HG03175 (cell line): ENCODE data around the gene CLDN4.
"Not testable (repeated sequence)": the region's sequence is repeated elsewhere in the genome, so short reads cannot be mapped to it uniquely, and the experiment has no call there.

Experiments
- ATAC-seq: cut with Tn5 transposase; IDR thresholded peaks from one replicate; pipeline ENCODE4 v1.9.1; 2021; ENCODE audit warnings: mild to moderate bottlenecking, moderate library complexity; ENCODE audit not compliant: unreplicated experiment

Gene CLDN4, protein sequence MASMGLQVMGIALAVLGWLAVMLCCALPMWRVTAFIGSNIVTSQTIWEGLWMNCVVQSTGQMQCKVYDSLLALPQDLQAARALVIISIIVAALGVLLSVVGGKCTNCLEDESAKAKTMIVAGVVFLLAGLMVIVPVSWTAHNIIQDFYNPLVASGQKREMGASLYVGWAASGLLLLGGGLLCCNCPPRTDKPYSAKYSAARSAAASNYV

GRCh38 chr7:73830681-73831583 lies at the start of gene CLDN4:
Gene CLDN4 (plus strand): TSS chr7:73830996. CDS start chr7:73831202, 206 bp downstream.
- ATAC-seq: no peak

GRCh38 chr7:73786588-73786987 lies 44.2 kb upstream of the CLDN4 start:
- no peak for ATAC-seq

DNA sequence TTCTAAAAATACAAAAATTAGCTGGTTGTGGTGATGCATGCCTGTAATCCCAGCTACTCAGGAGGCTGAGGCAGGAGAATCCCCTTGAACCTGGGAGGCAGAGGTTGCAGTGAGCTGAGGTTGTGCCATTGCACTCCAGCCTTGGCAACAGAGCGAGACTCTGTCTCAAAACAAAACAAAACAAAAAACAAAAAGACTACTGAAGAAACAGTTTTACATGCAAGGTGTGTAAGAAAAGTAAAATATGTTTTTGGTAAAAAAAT lies 43.1 kb upstream of the CLDN4 start:
- not testable (repeated sequence) for ATAC-seq

- ATAC-seq: no peak
These were observed 41.7 kb upstream of the CLDN4 start for GRCh38 chr7:73789051-73789450.

- ATAC-seq: not testable (repeated sequence)
These were observed 39.6 kb upstream of the CLDN4 start for GRCh38 chr7:73791170-73791690.

GRCh38 chr7:73795188-73795587 lies 35.6 kb upstream of the CLDN4 start:
- ATAC-seq: not testable (repeated sequence)

DNA sequence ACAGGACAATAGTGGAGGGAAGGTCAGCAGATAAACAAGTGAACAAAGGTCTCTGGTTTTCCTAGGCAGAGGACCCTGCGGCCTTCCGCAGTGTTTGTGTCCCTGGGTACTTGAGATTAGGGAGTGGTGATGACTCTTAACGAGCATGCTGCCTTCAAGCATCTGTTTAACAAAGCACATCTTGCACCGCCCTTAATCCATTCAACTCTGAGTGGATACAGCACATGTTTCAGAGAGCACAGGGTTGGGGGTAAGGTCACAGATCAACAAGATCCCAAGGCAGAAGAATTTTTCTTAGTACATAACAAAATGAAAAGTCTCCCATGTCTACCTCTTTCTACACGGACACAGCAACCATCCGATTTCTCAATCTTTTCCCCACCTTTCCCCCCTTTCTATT lies 34.1 kb upstream of the CLDN4 start:
- not testable (repeated sequence) for ATAC-seq

DNA sequence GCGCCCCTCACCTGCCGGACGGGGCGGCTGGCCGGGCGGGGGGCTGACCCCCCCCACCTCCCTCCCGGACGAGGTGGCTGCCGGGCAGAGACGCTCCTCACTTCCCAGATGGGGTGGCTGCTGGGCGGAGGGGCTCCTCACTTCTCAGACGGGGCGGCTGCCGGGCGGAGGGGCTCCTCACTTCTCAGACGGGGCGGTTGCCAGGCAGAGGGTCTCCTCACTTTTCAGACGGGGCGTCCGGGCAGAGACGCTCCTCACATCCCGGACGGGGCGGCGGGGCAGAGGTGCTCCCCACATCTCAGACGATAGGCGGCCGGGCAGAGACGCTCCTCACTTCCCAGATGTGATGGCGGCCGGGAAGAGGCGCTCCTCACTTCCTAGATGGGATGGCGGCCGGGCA lies 33.6 kb upstream of the CLDN4 start:
- ATAC-seq: not testable (repeated sequence)

DNA sequence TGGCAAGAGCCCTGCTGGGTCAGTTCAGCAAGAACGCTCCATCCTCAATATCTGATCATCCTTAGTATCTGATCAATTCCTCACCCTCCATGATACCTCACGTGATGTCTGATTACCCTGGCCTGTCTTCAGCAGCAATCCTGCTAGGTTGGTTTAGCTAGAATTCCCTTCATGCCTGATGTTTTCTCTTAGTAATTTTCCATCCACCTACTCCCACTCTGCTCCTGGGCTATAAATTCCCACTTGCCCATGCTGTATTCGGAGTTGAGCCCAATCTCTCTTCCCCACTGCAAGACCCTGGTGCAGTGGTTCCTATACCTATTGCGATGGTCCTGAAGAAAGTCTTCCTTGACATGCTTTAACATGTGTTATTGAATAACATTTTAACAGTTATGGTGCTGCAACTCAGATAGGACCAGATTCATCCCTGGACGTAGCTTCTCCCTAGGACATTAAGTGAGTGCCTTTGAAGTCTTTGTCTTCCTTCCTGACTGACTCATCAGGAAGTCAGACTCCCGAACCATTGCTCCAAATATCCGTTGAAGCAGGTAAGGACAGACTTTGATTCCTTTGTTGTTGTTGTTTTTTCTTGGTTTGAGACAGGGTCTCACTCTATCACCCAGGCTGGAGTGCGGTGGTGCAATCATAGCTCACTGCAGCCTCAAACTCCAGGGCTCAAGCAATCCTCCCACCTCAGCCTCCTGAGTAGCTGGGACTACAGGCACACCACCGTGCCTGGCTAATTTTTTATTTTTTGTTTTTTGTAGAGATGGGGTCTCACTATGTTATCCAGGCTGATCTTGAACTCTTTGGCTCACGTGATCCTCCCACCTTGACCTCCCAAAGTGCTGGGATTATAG lies 31.3 kb upstream of the CLDN4 start:
- ATAC-seq: no peak

GRCh38 chr7:73801577-73801976 lies 29.2 kb upstream of the CLDN4 start:
- no peak for ATAC-seq

GRCh38 chr7:73802459-73802858 lies 28.3 kb upstream of the CLDN4 start:
- ATAC-seq: no peak

DNA sequence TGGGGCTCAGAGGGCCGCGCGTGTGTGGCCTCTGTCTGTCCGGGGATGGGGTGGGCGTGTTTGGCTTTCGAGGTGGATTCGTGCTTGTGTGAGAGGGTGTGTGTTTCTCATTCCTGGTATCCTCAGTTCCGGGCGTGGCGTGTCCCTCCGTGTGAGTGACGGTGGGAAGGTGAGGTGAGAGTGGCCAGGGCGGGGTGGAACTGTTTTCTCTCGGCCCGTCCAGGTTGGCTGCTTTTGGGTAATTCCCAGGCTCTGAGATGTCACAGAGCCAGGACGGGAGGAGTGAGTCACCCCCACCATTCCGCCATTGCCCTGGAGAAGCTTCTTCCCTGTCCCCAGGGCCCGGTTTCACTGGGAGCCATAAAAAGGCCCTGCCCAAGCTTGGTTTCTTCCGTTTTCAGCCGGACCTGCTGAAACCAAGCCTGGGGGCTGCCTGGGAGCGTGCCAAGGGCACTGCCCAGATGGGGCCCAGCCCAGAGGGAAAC lies 21.3 kb upstream of the CLDN4 start:
- ATAC-seq: no peak

DNA sequence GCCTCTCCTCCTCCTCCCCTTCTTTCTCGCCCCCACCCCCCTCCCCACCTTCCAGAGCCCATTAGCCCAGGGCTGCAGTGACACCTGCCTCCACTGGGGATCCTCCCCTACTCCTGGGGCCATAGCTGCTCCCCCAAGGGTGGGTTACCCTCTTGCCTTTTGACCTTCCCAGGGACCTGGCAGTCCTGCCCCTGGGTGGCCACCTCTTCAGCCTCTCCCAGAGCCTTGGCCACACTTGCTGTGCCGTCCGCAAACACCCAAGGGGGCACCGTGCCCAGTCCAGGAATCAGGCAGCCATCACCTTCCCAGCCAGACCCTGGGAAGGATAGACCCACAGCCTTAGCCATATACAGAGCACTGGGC lies 19.8 kb upstream of the CLDN4 start:
- no peak for ATAC-seq

- no peak for ATAC-seq
These were observed 19.0 kb upstream of the CLDN4 start for GRCh38 chr7:73811760-73812168.

GRCh38 chr7:73812996-73813395 lies 17.8 kb upstream of the CLDN4 start:
- no peak for ATAC-seq

GRCh38 chr7:73815436-73815835 lies 15.4 kb upstream of the CLDN4 start:
- ATAC-seq: no peak

- ATAC-seq: no peak
These were observed 13.7 kb upstream of the CLDN4 start for GRCh38 chr7:73817121-73817520.

- no peak for ATAC-seq
These were observed 10.8 kb upstream of the CLDN4 start for GRCh38 chr7:73820013-73820412.

DNA sequence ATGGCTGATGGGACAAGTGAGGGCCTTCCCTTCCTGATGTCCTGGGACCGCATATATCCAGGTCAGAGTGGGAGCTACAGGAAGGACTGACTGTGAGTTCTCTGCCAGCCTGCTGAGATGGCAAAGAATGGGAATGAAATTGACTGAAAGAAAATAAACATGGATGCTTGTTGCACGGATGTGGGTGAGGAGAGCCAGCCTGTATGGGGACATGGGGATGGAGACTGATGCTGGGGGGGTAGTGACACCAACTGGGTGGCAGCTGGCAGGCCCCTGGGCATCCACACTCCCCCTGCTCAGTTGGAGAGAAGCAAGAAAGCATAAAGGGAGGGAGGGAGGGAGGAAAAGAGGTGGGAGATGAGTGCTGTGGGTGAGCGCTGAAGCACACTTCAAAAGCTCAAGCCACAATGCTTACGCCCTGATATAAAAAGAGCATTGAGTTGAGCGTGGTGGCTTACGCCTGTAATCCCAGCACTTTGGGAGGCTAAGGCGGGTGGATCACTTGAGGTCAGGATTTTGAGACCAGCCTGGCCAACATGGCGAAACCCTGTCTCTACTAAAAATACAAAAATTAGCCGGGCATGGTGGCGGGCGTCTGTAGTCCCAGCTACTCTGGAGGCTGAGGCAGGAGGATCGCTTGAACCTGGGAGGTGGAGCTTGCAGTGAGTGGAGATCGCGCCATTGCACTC lies 9.1 kb upstream of the CLDN4 start:
- not testable (repeated sequence) for ATAC-seq

GRCh38 chr7:73822319-73823173 lies 8.2 kb upstream of the CLDN4 start:
- ATAC-seq: no peak
